Astrocyte (in vitro differentiated cells and primary cell): ENCODE measurements around the gene MAX. TPM values are rescaled to one million over a fixed set of nuclear protein-coding genes. Genes with fewer than 3 reads are reported as not detected.

Experiments
- DNase-seq: peaks from one replicate; pipeline ENCODE4 v3.0.0-alpha.2; 2010; ENCODE audit warnings: low read depth
- FAIRE-seq: peaks from 2 replicates; lab custom pipeline; 2011; peaks lifted over from hg19 to GRCh38; lab: Jason Lieb, UNC
- H2AFZ ChIP-seq: 2 replicates; pipeline ENCODE4 v1.6.0; 2012; ENCODE audit warnings: low read depth, low read length, inconsistent platforms
- H3K27ac ChIP-seq: 2 replicates; pipeline ENCODE4 v1.5.1; 2011; ENCODE audit warnings: low read depth, low read length, inconsistent platforms
- H3K27me3 ChIP-seq: 2 replicates; pipeline ENCODE4 v1.6.0; 2011; ENCODE audit warnings: low read length, inconsistent platforms; ENCODE audit not compliant: insufficient read depth
- H3K36me3 ChIP-seq: 2 replicates; pipeline ENCODE4 v1.5.1; 2011; ENCODE audit warnings: low read length, inconsistent platforms; ENCODE audit not compliant: insufficient read depth
- H3K4me1 ChIP-seq: 2 replicates; pipeline ENCODE4 v1.5.1; 2011; ENCODE audit warnings: low read length, inconsistent platforms; ENCODE audit not compliant: insufficient read depth
- H3K4me2 ChIP-seq: 2 replicates; pipeline ENCODE4 v1.6.0; 2012; ENCODE audit warnings: low read length, inconsistent platforms
- H3K4me3 ChIP-seq: 2 replicates; pipeline ENCODE4 v1.5.1; 2011; ENCODE audit warnings: low read depth, mild to moderate bottlenecking, low read length, inconsistent platforms; ENCODE audit not compliant: insufficient read depth
- H3K79me2 ChIP-seq: 2 replicates; pipeline ENCODE4 v1.6.0; 2012; ENCODE audit warnings: mild to moderate bottlenecking, low read length, inconsistent platforms; ENCODE audit not compliant: insufficient read depth
- H3K9ac ChIP-seq: 2 replicates; pipeline ENCODE4 v1.6.0; 2012; ENCODE audit warnings: mild to moderate bottlenecking, low read length, inconsistent platforms
- H3K9me3 ChIP-seq: 2 replicates; pipeline ENCODE4 v1.5.1; 2012; ENCODE audit warnings: low read depth, mild to moderate bottlenecking, low read length, inconsistent platforms; ENCODE audit not compliant: insufficient read depth
- H4K20me1 ChIP-seq: 2 replicates; pipeline ENCODE4 v1.6.0; 2012; ENCODE audit warnings: low read length, inconsistent platforms; ENCODE audit not compliant: insufficient read depth
- H3K27ac Mint-ChIP-seq: one replicate; pipeline ENCODE4 v1.8.0; 2021; ENCODE audit warnings: mild to moderate bottlenecking, mixed read lengths; ENCODE audit not compliant: unreplicated experiment
- H3K27me3 Mint-ChIP-seq: one replicate; pipeline ENCODE4 v1.8.0; 2021; ENCODE audit warnings: low read depth, mixed read lengths; ENCODE audit not compliant: unreplicated experiment
- H3K36me3 Mint-ChIP-seq: one replicate; pipeline ENCODE4 v1.8.0; 2021; ENCODE audit warnings: low read depth, mixed read lengths; ENCODE audit not compliant: unreplicated experiment
- H3K4me1 Mint-ChIP-seq: one replicate; pipeline ENCODE4 v1.8.0; 2021; ENCODE audit warnings: low read depth, mixed read lengths; ENCODE audit not compliant: unreplicated experiment
- H3K4me3 Mint-ChIP-seq: one replicate; pipeline ENCODE4 v1.8.0; 2021; ENCODE audit warnings: mild to moderate bottlenecking, moderate library complexity, mixed read lengths; ENCODE audit not compliant: unreplicated experiment
- H3K9me3 Mint-ChIP-seq: one replicate; pipeline ENCODE4 v1.8.0; 2021; ENCODE audit warnings: mild to moderate bottlenecking, mixed read lengths; ENCODE audit not compliant: unreplicated experiment
- EZH2 ChIP-seq: IDR thresholded peaks from 2 replicates; pipeline ENCODE4 v1.6.1; 2012; ENCODE audit warnings: mild to moderate bottlenecking, low read length, inconsistent platforms; ENCODE audit not compliant: insufficient read depth
- total RNA-seq: library from RNA; stranded (reverse); gene quantifications from 2 replicates; pipeline ENCODE4 v1.2.1, GENCODE V29; 2021
- TF ChIP-seq, protein P1 (sequence below): IDR thresholded peaks from 2 replicates; pipeline ENCODE4 v1.5.1; 2011; ENCODE audit warnings: low read depth, mild to moderate bottlenecking, inconsistent platforms, low read length, moderate library complexity; ENCODE audit not compliant: insufficient read depth

The MAX gene
- total RNA-seq, 1 donor from 2014 or later, result 113 TPM

GRCh38 chr14:65077318-65077717, 25.0 kb downstream of the MAX start:
- peaks cover 32% of the 10 kb centered on the region for H3K79me2 ChIP-seq
- no peak overlapping the region for H3K4me2 ChIP-seq
- no peak overlapping the region for H3K27ac ChIP-seq
- H4K20me1 ChIP-seq, result peaks cover 67% of the 10 kb centered on the region
- Mint-ChIP-seq H3K27ac (no peak overlapping the region), H3K27me3 (no peaks in the 10 kb centered on the region), H3K36me3 (peaks cover 46% of the 10 kb centered on the region), H3K9me3 (no peaks in the 10 kb centered on the region), H3K4me1 (peaks cover 20% of the 10 kb centered on the region), H3K4me3 (no peak overlapping the region)
- TF ChIP-seq EZH2, result no peak
- TF ChIP-seq, protein P1, sequence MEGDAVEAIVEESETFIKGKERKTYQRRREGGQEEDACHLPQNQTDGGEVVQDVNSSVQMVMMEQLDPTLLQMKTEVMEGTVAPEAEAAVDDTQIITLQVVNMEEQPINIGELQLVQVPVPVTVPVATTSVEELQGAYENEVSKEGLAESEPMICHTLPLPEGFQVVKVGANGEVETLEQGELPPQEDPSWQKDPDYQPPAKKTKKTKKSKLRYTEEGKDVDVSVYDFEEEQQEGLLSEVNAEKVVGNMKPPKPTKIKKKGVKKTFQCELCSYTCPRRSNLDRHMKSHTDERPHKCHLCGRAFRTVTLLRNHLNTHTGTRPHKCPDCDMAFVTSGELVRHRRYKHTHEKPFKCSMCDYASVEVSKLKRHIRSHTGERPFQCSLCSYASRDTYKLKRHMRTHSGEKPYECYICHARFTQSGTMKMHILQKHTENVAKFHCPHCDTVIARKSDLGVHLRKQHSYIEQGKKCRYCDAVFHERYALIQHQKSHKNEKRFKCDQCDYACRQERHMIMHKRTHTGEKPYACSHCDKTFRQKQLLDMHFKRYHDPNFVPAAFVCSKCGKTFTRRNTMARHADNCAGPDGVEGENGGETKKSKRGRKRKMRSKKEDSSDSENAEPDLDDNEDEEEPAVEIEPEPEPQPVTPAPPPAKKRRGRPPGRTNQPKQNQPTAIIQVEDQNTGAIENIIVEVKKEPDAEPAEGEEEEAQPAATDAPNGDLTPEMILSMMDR, result no peak
- peaks cover 49% of the 10 kb centered on the region for H3K36me3 ChIP-seq
- no peak overlapping the region for H3K4me3 ChIP-seq
- H3K9me3 ChIP-seq, result no peaks in the 10 kb centered on the region
- no peak for DNase-seq
- no peak overlapping the region for H2AFZ ChIP-seq
- H3K27me3 ChIP-seq, result no peaks in the 10 kb centered on the region
- no peaks in the 10 kb centered on the region for H3K4me1 ChIP-seq
- H3K9ac ChIP-seq, result no peak overlapping the region
- no peak for FAIRE-seq

- no peaks in the 10 kb centered on the region for H3K27me3 ChIP-seq
- H3K9me3 ChIP-seq, result no peaks in the 10 kb centered on the region
- no peak overlapping the region for H3K9ac ChIP-seq
- Mint-ChIP-seq H3K4me3 (no peak overlapping the region), H3K9me3 (no peaks in the 10 kb centered on the region), H3K27ac (no peak overlapping the region), H3K36me3 (peaks cover 38% of the 10 kb centered on the region), H3K27me3 (no peaks in the 10 kb centered on the region), H3K4me1 (peaks cover 6% of the 10 kb centered on the region)
- FAIRE-seq (no peak), DNase-seq (no peak)
- no peaks in the 10 kb centered on the region for H3K4me1 ChIP-seq
- H3K79me2 ChIP-seq, result peaks cover 16% of the 10 kb centered on the region
- H4K20me1 ChIP-seq, result peaks cover 61% of the 10 kb centered on the region
- no peak overlapping the region for H3K27ac ChIP-seq
- TF ChIP-seq, protein P1, result no peak
- TF ChIP-seq EZH2, result no peak
- no peak overlapping the region for H3K4me2 ChIP-seq
- H2AFZ ChIP-seq, result no peak overlapping the region
- H3K4me3 ChIP-seq, result no peak overlapping the region
- peaks cover 36% of the 10 kb centered on the region for H3K36me3 ChIP-seq
These were observed 26.5 kb downstream of the MAX start for GRCh38 chr14:65075628-65076325.

DNA sequence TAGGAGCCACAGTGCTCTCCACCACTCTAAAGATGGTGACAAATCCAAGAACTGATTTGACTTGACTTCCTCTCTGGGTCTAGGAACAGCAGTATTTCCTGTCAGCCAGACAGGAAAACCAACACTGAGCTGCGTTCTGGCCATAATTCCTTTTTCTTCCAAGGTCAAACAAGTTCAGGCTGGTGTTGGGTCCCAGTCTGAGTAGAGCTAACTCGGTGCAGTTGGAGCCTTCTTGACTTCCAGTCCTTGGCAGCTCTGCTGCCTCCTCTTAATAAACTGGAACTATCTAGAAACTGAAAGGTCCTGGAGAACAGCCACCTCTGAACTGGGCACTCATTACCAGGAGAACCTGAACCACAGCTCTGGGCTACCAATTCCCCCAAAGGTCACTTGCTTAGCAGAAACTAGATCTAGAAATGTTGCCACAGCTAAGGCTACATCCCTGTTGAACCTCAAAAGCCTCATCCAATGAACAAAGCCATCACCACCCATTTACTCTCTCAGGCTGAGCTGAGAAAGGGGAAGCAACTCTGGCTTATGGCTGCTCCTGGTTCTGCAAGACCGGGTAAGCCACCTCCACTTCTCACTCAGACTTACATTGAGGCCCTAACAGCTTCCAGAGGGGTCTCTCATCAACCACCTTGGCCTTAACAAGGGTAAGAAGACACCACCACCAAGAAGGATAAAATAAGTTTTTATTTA, 27.7 kb downstream of the MAX start:
- no peak for FAIRE-seq
- no peak overlapping the region for H3K27ac Mint-ChIP-seq
- H3K9ac ChIP-seq, result no peak overlapping the region

More for the DNA sequence above, 27.7 kb downstream of the MAX start:
- no peak overlapping the region for H3K4me3 Mint-ChIP-seq
- Histone ChIP-seq H3K27me3 (no peaks in the 10 kb centered on the region), H3K4me1 (no peaks in the 10 kb centered on the region), H3K27ac (no peak overlapping the region), H4K20me1 (peaks cover 58% of the 10 kb centered on the region), H3K4me3 (no peak overlapping the region), H3K9me3 (no peaks in the 10 kb centered on the region), H3K79me2 (peaks cover 5% of the 10 kb centered on the region), H2AFZ (no peak overlapping the region), H3K4me2 (no peak overlapping the region), H3K36me3 (peaks cover 27% of the 10 kb centered on the region)
- peaks cover 2% of the 10 kb centered on the region for H3K4me1 Mint-ChIP-seq
- no peaks in the 10 kb centered on the region for H3K27me3 Mint-ChIP-seq
- TF ChIP-seq, protein P1, result no peak
- no peak for TF ChIP-seq EZH2
- peaks cover 39% of the 10 kb centered on the region for H3K36me3 Mint-ChIP-seq
- DNase-seq, result no peak
- H3K9me3 Mint-ChIP-seq, result no peaks in the 10 kb centered on the region
